NB4 (cell line): Measurements from ENCODE around the gene PIP4P1.

Experiments
- POLR2A ChIP-seq: IDR thresholded peaks from 2 replicates; pipeline ENCODE4 v1.6.1; 2011; ENCODE audit warnings: mild to moderate bottlenecking; ENCODE audit not compliant: insufficient read length; ENCODE audit errors: extremely low read depth
- TF ChIP-seq, protein P1 (sequence below): IDR thresholded peaks from one replicate; pipeline ENCODE4 v1.5.1; 2012; ENCODE audit warnings: low read depth, low read length
- TF ChIP-seq, protein P2 (sequence below): IDR thresholded peaks from 2 replicates; pipeline ENCODE4 v1.6.1; 2011; ENCODE audit warnings: low read depth, low read length

DNA sequence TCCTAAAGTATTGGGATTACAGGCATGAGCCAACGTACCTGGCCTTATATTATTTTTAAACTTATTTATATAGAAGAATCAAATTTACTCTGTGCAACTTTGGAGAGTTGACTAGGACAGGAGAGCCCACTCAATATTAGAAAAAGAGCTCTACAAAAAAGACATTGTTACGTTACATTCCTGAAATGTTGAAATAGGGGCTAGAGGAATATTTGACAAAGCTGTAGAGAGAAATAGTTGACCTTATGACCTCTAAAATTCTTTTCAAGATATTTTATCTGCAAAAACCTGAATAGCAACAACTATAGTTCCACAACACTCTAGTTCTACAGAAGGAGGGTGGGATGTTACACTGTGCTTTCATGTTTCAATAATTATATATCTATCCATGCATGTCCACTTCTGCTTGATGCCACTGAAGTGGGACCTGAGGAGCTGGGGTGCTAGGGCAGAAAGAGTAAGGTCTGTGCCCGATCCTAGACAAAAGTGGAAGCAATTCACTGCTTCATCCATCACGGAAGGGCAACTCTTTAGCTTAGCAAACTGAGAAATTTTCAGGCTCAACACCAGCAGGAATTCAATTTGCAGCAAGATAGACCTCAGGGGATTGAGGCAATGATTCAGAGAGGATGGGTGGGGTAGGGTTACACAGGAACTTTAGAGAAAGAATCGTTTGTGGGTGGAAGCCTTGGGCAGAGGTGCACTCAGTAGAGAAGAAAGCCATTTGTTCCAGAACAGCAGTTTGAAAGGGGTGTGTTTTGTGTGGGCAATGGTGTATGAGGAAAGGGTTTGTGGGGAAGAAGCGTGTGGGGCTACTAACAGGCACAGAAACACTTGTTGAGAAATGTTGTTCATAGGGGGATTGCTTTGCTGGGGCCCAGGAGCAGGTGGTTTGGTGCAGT is 28.1 kb upstream of the PIP4P1 start:
- TF ChIP-seq, protein P1, sequence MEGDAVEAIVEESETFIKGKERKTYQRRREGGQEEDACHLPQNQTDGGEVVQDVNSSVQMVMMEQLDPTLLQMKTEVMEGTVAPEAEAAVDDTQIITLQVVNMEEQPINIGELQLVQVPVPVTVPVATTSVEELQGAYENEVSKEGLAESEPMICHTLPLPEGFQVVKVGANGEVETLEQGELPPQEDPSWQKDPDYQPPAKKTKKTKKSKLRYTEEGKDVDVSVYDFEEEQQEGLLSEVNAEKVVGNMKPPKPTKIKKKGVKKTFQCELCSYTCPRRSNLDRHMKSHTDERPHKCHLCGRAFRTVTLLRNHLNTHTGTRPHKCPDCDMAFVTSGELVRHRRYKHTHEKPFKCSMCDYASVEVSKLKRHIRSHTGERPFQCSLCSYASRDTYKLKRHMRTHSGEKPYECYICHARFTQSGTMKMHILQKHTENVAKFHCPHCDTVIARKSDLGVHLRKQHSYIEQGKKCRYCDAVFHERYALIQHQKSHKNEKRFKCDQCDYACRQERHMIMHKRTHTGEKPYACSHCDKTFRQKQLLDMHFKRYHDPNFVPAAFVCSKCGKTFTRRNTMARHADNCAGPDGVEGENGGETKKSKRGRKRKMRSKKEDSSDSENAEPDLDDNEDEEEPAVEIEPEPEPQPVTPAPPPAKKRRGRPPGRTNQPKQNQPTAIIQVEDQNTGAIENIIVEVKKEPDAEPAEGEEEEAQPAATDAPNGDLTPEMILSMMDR = no peak
- peak; percentile 47 for TF ChIP-seq POLR2A
- TF ChIP-seq, protein P2, sequence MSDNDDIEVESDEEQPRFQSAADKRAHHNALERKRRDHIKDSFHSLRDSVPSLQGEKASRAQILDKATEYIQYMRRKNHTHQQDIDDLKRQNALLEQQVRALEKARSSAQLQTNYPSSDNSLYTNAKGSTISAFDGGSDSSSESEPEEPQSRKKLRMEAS = peak; percentile 80
